ENCODE measurements around the gene AATF.

DNA sequence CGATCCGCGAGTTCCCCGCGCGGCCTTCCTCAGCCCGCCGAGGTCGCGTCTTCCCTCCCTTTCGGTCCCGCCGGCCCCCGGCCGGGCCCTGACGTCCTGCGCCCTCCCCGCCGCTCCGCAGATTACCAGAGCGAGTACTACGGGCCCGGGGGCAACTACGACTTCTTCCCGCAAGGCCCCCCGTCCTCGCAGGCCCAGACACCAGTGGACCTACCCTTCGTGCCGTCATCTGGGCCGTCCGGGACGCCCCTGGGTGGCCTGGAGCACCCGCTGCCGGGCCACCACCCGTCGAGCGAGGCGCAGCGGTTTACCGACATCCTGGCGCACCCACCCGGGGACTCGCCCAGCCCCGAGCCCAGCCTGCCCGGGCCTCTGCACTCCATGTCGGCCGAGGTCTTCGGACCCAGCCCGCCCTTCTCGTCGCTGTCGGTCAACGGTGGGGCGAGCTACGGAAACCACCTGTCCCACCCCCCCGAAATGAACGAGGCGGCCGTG is 6.1 kb upstream of the AATF start:
- TF ChIP-seq TAF1 (IDR thresholded peaks at IDR 0.05; ENCODE audit: low read depth), result no peak
- TF ChIP-seq, protein P1, sequence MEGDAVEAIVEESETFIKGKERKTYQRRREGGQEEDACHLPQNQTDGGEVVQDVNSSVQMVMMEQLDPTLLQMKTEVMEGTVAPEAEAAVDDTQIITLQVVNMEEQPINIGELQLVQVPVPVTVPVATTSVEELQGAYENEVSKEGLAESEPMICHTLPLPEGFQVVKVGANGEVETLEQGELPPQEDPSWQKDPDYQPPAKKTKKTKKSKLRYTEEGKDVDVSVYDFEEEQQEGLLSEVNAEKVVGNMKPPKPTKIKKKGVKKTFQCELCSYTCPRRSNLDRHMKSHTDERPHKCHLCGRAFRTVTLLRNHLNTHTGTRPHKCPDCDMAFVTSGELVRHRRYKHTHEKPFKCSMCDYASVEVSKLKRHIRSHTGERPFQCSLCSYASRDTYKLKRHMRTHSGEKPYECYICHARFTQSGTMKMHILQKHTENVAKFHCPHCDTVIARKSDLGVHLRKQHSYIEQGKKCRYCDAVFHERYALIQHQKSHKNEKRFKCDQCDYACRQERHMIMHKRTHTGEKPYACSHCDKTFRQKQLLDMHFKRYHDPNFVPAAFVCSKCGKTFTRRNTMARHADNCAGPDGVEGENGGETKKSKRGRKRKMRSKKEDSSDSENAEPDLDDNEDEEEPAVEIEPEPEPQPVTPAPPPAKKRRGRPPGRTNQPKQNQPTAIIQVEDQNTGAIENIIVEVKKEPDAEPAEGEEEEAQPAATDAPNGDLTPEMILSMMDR (IDR thresholded peaks at IDR 0.05; ENCODE audit: poor library complexity, severe bottlenecking), result no peak
- TF ChIP-seq EZH2 (IDR thresholded peaks at IDR 0.05; ENCODE audit: borderline replicate concordance, insufficient read depth, low read length, poor library complexity, severe bottlenecking), result no peak
- TF ChIP-seq POLR2AphosphoS5 (IDR thresholded peaks at IDR 0.05), result no peak
